Neural progenitor cell (in vitro differentiated cells): ENCODE measurements around the gene C16orf86. TPM values are rescaled to one million over a fixed set of nuclear protein-coding genes. Genes with fewer than 3 reads are reported as not detected.

ENCODE experiments used
- DNase-seq: peaks from one replicate; pipeline ENCODE4 v3.0.0-alpha.2; 2016; ENCODE audit warnings: low spot score
- H2AFZ ChIP-seq: fragments of 200-600 bp; sonication (generic); replicated peaks from 2 replicates; pipeline ENCODE4 v1.6.1; 2016; ENCODE audit warnings: antibody characterized with exemption
- H3F3A ChIP-seq: fragments of 200-600 bp; sonication (generic); 2 replicates; pipeline ENCODE4 v1.6.1; 2016; ENCODE audit warnings: antibody characterized with exemption, low read depth
- H3K27ac ChIP-seq: fragments of 200-600 bp; sonication (generic); 2 replicates; pipeline ENCODE4 v1.5.1; 2016; ENCODE audit warnings: mild to moderate bottlenecking
- H3K27me3 ChIP-seq: fragments of 200-600 bp; sonication (generic); 2 replicates; pipeline ENCODE4 v1.6.1; 2016; ENCODE audit warnings: mild to moderate bottlenecking, moderate library complexity
- H3K36me3 ChIP-seq: fragments of 200-600 bp; sonication (generic); 2 replicates; pipeline ENCODE4 v1.5.1; 2016
- H3K4me1 ChIP-seq: fragments of 200-600 bp; sonication (generic); 2 replicates; pipeline ENCODE4 v1.6.1; 2016; ENCODE audit warnings: mixed run types
- H3K4me2 ChIP-seq: fragments of 200-600 bp; sonication (generic); 2 replicates; pipeline ENCODE4 v1.6.1; 2016
- H3K4me3 ChIP-seq: fragments of 200-600 bp; sonication (generic); 2 replicates; pipeline ENCODE4 v1.5.1; 2016
- H3K79me2 ChIP-seq: fragments of 200-600 bp; sonication (generic); 2 replicates; pipeline ENCODE4 v1.6.1; 2016; ENCODE audit warnings: low read depth
- H3K9ac ChIP-seq: fragments of 200-600 bp; sonication (generic); 2 replicates; pipeline ENCODE4 v1.6.1; 2016
- H3K9me3 ChIP-seq: fragments of 200-600 bp; sonication (generic); 2 replicates; pipeline ENCODE4 v1.5.1; 2016; ENCODE audit warnings: low read depth
- H4K20me1 ChIP-seq: fragments of 200-600 bp; sonication (generic); 2 replicates; pipeline ENCODE4 v1.6.1; 2016; ENCODE audit warnings: low read depth
- H3K27ac Mint-ChIP-seq: 3 replicates; pipeline ENCODE4 v1.8.0; 2021; ENCODE audit warnings: mixed read lengths
- H3K27me3 Mint-ChIP-seq: 2 replicates; pipeline ENCODE4 v1.8.0; 2022; ENCODE audit warnings: low read depth, mild to moderate bottlenecking, inconsistent platforms, moderate library complexity, mixed read lengths; ENCODE audit not compliant: insufficient read depth
- H3K36me3 Mint-ChIP-seq: 3 replicates; pipeline ENCODE4 v1.8.0; 2021; ENCODE audit warnings: mixed read lengths
- H3K4me1 Mint-ChIP-seq: 3 replicates; pipeline ENCODE4 v1.8.0; 2021; ENCODE audit warnings: mixed read lengths
- H3K4me3 Mint-ChIP-seq: 3 replicates; pipeline ENCODE4 v1.8.0; 2021; ENCODE audit warnings: mild to moderate bottlenecking, moderate library complexity, mixed read lengths
- H3K9me3 Mint-ChIP-seq: 3 replicates; pipeline ENCODE4 v1.8.0; 2020; ENCODE audit warnings: mixed read lengths
- CTCF ChIP-seq: fragments of 200-600 bp; sonication (generic); IDR thresholded peaks from 2 replicates; pipeline ENCODE4 v1.5.1; 2017; ENCODE audit warnings: antibody characterized with exemption, mild to moderate bottlenecking
- EZH2 ChIP-seq: fragments of 200-600 bp; sonication (generic); IDR thresholded peaks from 2 replicates; pipeline ENCODE4 v1.6.1; 2017; ENCODE audit warnings: antibody characterized with exemption, mild to moderate bottlenecking, moderate library complexity
- EZH2phosphoT487 ChIP-seq: fragments of 200-600 bp; sonication (generic); IDR thresholded peaks from 2 replicates; pipeline ENCODE4 v1.6.1; 2017; ENCODE audit warnings: antibody characterized with exemption
- total RNA-seq: library from RNA; depleted of rRNA; stranded (reverse); fragments of >200 nt; gene quantifications from 2 replicates; pipeline ENCODE4 v1.2.3, GENCODE V29; 2015; ENCODE audit warnings: low replicate concordance

C16orf86 gene
- total RNA-seq, 1 donor from 2014 or later = 0.24 TPM

- no peak overlapping the region for H3K4me3 Mint-ChIP-seq
- DNase-seq = no peak
- no peak overlapping the region for H2AFZ ChIP-seq
- no peaks in the 10 kb centered on the region for H3K9me3 ChIP-seq
- no peak overlapping the region for H3K27ac Mint-ChIP-seq
- no peaks in the 10 kb centered on the region for H3K36me3 ChIP-seq
- H3K27me3 ChIP-seq = no peaks in the 10 kb centered on the region
- no peak overlapping the region for H3K4me3 ChIP-seq
- H3K4me1 ChIP-seq = no peaks in the 10 kb centered on the region
- no peaks in the 10 kb centered on the region for H4K20me1 ChIP-seq
- H3K36me3 Mint-ChIP-seq = peaks cover 6% of the 10 kb centered on the region
- H3K27ac ChIP-seq = no peak overlapping the region
- H3K79me2 ChIP-seq = no peaks in the 10 kb centered on the region
- TF ChIP-seq EZH2 (no peak), CTCF (no peak), EZH2phosphoT487 (no peak)
- H3K4me2 ChIP-seq = no peak overlapping the region
- H3K9me3 Mint-ChIP-seq = no peaks in the 10 kb centered on the region
- H3K27me3 Mint-ChIP-seq = peaks cover 4% of the 10 kb centered on the region
- peaks cover 12% of the 10 kb centered on the region for H3K4me1 Mint-ChIP-seq
- H3F3A ChIP-seq = no peaks in the 10 kb centered on the region
- H3K9ac ChIP-seq = no peak overlapping the region
Observed at GRCh38 chr16:67676939-67677338, 10.3 kb downstream of the C16orf86 start.

GRCh38 chr16:67677712-67678111 lies 11.1 kb downstream of the C16orf86 start:
- Histone ChIP-seq H4K20me1 (no peaks in the 10 kb centered on the region), H3K4me2 (no peak overlapping the region), H3K9ac (no peak overlapping the region), H3K79me2 (no peaks in the 10 kb centered on the region), H3K36me3 (no peaks in the 10 kb centered on the region), H3K27ac (no peak overlapping the region), H3F3A (no peaks in the 10 kb centered on the region), H3K4me3 (no peak overlapping the region), H3K4me1 (no peaks in the 10 kb centered on the region), H3K9me3 (no peaks in the 10 kb centered on the region), H3K27me3 (no peaks in the 10 kb centered on the region), H2AFZ (no peak overlapping the region)
- no peak for DNase-seq
- Mint-ChIP-seq H3K27me3 (peaks cover 4% of the 10 kb centered on the region), H3K36me3 (peaks cover 6% of the 10 kb centered on the region), H3K27ac (no peak overlapping the region), H3K9me3 (no peaks in the 10 kb centered on the region), H3K4me3 (no peak overlapping the region), H3K4me1 (peaks cover 8% of the 10 kb centered on the region)
- TF ChIP-seq EZH2 (no peak), EZH2phosphoT487 (no peak), CTCF (no peak)

- no peaks in the 10 kb centered on the region for H3K27me3 ChIP-seq
- H3K79me2 ChIP-seq = no peaks in the 10 kb centered on the region
- H3K4me3 Mint-ChIP-seq = no peak overlapping the region
- no peaks in the 10 kb centered on the region for H3K4me1 ChIP-seq
- no peaks in the 10 kb centered on the region for H4K20me1 ChIP-seq
- DNase-seq = no peak
- H3K27me3 Mint-ChIP-seq = peaks cover 4% of the 10 kb centered on the region
- H3K4me2 ChIP-seq = no peak overlapping the region
- H3K9ac ChIP-seq = no peak overlapping the region
- no peak overlapping the region for H3K4me3 ChIP-seq
- H3K4me1 Mint-ChIP-seq = peaks cover 7% of the 10 kb centered on the region
- H3K9me3 ChIP-seq = no peaks in the 10 kb centered on the region
- H2AFZ ChIP-seq = no peak overlapping the region
- no peak for TF ChIP-seq EZH2phosphoT487
- no peak for TF ChIP-seq EZH2
- TF ChIP-seq CTCF = no peak
- H3F3A ChIP-seq = no peaks in the 10 kb centered on the region
- no peaks in the 10 kb centered on the region for H3K36me3 ChIP-seq
- H3K27ac Mint-ChIP-seq = no peak overlapping the region
- peaks cover 8% of the 10 kb centered on the region for H3K36me3 Mint-ChIP-seq
- no peak overlapping the region for H3K27ac ChIP-seq
- H3K9me3 Mint-ChIP-seq = no peaks in the 10 kb centered on the region
Observed at GRCh38 chr16:67678354-67679023, 11.9 kb downstream of the C16orf86 start.
